GM18502 (cell line): Measurements from ENCODE around the gene ENTHD1.
"Not testable (repeated sequence)": the region's sequence is repeated elsewhere in the genome, so short reads cannot be mapped to it uniquely, and the experiment has no call there.

Experiments used
- ATAC-seq: cut with Tn5 transposase; IDR thresholded peaks from one replicate; pipeline ENCODE4 v1.9.1; 2021; ENCODE audit warnings: mild to moderate bottlenecking; ENCODE audit not compliant: unreplicated experiment, poor library complexity

ENTHD1 gene

DNA sequence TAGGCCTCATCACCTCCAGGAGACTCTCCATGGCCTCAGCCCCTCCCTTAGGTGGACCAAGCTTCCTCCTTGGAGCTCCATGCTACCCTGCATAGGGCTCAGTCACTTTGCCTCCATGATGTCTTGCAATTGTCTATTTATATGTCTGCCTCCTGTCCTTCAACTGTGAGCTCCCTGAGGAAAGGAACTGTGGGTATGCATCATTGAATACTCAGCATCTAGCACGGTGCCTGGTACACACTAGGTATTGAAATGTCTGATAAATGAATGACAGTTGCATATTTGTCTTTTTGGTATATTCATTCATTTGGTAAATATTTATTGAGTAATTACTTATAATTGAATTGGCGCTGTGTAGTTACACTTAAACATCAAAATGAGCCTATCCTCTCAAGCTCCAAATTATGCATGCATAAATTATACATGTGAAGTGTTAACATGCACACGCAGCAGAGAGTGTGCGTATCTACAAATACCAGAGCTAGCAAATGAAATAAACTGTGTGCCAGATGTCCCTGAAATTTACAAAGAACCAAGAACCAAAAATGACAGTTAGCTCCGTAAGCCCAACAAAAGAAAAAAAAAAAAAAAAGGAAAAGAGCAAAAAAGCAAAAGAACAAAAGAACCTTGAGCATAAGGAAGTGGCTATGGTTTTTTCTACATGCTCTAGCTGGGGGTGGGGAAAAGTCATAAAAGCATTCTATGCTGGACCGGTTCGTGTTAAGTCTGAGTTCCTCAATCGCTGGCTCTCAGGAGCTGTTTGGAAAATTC lies 32.5 kb upstream of the ENTHD1 start:
- ATAC-seq = no peak

DNA sequence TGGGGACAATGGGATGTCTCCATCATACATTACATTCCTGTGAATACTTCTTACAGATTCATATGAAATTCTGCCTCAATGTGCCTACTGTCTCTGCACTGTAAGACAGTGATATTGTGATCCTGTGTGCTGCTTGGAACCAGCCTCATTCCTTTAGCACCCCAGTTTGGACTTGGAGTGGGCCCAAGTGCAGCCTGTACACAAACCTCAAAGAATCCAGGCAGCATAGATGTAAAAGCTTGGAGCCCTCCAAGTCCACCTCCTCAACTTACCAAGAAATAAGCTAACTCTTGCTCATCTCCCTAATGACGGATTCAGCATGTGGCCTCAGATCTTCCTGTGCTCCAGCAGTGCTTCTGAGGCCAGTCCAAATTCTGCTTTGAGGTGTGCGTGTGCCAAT lies 31.7 kb upstream of the ENTHD1 start:
- no peak for ATAC-seq

DNA sequence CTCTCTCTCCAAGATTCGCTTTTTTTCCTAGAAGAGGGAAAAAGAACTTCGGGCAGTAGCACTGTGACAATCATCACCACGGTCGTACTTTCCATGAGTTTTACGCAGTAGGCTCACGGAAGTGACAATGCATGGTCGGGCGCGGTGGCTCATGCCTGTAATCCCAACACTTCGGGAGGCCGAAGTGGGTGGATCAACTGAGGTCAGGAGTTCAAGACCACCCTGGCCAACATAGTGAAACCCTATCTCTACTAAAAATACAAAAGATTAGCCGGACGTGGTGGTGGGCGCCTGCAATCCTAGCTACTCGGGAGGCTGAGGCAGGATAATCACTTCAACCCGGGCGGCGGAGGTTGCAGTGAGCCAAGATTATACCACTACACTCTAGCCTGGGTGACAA lies 30.7 kb upstream of the ENTHD1 start:
- no peak for ATAC-seq

DNA sequence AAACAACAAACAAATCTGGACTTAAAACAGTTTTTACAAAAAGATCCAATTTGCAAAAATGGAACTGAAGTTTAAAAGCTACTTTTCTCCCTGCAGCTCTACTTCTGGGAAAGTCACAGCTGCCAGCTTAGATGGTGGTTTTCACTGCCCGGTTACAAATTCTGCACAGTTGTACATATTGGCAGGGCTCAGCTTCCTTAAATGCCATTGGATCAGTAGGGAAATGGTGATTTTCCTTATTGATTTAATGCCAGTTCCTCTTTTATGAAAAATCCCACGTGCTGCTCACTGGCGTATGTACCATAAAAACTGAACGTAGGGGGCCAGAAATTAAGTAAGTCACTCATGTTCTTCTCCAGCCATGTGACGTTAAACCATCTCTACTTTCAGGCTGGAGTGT lies 30.1 kb upstream of the ENTHD1 start:
- ATAC-seq = no peak

DNA sequence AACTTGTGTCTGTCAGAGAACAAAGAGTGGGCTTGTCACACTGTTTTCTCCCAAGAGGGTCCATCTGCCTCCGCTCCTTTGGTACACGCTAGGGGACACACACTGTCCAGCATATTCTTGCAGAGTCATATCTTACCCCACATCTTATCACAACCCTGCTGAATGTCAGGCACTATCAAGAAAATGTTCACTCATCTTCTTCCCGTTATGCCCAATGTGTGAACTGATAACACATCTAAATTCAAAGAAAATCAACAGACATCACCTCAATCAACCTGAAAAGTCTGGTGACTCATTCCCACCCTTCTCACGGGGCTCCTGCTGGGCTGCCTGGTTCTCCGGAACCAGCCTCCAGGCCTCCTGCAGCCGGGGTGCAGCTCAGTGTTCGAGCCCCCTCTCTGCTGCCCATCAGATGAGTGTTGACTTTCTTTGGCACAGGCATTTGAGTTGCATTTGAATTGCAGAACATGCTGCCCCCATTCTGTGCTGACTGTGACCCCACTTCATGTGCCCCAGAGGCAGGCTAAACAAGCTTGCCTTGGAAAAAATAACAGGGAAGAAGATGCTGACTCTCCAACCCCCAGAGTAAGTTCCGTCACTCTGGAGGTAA lies 26.7 kb upstream of the ENTHD1 start:
- ATAC-seq = no peak

DNA sequence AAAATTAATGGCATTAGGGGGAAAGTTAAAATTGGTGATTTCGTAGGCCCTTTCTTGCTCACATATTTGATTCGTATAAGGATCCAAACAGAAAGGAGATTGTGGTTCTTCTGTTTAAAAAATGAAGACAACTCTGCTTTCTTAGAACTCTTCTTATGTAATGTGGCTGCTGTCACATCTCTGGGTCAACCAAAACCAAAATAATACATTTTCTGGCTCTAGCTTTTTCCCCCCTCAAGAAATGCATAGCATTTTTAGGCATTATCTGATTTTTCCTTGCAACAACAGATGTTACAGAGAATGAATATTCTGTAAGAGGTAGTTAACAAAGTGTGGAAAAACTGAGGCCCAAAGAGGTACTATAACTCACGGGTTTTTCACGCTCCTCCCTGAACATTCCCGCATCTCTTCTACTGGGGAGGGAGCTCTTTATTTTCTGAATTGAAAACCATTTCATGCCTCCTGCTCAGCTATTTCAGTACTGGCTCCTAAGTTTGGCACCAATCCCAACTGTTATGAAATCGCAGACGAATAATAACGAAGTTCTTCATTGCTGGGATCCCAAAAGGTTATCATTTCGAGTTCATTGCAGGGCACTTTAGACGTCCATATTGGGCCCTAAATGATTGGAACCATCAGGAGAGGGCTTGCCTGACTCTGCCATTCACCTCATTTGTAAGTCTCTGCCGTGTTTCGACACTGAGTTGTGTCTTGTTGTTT lies 24.4 kb upstream of the ENTHD1 start:
- ATAC-seq = no peak

DNA sequence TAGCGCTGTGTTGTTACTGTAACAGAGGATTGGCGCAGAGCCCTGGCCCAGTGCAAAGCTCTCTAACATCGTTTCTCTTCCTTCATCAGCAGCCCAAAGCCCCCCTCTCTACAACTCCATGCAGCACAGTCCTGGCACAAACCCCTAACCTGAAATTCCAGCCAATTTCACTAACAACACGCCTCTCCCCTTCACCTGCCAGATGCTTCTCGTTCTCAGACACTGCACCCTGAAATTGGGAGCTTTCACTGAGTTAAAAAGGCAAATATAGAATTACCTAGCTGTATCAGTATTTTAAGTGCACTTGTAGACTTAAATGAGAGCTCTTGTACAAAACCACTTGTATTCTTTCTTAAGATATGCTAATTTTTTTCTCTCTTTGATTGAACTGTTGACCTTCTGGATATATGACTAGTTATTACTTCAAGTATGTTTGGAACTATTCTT lies 23.7 kb upstream of the ENTHD1 start:
- no peak for ATAC-seq

DNA sequence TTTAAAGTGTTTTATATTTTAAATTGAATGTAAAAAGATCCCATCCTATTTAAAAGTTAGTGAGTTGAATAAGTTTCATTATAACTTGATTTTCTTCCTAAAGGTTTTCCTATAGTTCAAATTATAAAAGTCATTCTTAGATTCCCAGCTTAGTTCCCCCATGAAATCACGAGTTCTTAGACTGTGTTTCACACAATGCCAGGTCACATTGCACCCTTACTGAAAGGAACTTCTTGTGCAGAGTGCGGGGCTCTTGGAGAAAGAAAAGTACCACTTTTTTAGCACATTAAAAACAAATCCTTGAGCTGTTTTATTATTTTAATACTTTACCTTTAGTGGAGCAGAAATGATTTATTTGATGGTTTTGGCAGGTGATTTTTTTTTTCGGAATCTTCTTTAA lies 22.9 kb upstream of the ENTHD1 start:
- ATAC-seq = no peak

DNA sequence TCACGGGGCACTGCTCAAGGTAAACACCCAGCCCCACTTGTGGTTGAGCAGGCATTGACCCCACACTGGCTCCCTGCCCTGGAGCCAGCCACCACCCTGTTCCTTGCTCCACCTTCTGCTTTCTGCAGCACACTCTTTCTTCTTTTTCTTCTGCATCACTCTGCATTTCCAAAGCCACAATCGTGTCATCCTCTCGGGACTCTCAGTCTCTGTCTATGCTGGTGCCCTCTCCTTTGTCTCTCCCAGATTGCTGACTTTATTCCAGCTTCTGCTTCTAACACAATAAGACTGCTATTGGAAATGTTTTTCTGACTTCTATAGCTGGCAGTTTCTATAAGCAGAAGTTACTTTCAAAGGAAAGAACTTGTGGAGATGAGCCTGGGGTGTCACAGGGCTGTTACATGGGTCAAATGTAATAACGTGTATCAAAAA lies 21.8 kb upstream of the ENTHD1 start:
- ATAC-seq = no peak

DNA sequence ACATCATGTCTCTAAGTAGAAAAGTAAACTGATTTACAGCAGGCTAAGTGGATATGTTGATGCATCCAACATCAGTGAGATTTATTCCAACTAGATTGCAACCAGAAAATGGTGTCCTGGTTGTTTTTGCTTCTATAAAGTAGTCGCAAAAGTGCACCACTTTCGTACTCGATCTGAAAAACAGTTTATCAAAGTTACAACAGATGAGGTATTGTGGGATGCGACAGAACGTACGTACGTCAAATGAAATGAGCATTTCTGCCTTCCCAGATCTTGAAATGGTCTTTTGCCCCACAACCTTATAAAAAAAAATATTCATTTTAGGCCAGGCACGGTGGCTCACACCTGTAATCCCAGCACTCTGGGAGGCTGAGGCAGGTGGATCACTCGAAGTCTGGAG lies 21.0 kb upstream of the ENTHD1 start:
- no peak for ATAC-seq

DNA sequence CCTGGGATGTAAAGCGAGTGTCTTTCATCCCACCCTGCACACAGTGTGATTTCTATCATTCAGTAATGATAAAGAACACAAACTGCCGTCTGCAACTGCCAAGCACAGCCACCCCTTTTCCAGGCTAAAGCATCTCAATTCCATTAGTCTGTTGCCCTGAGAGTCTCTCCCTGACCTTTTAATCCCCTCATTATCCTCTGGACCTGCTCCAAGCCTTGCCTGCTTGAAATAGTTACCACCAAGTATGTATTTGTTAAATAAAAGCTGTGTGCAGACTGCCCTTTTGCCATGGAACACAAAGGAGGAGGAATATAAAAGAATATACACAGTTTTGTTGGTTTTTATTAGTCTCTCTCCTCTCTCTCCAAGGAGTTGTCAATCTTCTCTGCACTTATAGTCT lies 20.3 kb upstream of the ENTHD1 start:
- no peak for ATAC-seq

DNA sequence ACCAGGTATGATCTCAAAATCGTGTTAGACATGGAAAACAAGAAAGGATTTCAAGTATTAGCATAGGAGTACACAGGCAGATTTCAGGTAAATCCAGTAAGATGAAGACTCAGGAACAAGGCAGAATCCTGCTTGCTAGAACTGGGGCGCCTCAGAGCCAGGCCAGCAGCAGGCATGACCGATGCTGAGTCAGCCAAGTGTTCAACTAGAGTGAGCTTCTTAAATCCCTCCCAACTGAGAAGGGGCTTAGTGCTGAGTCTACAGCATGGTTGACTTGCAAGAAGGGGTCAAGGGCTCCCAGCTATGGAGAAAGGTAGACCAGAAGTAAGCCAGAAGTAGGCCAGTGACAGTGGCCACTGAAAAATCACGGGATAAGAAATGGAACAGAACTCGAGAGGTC lies 19.8 kb upstream of the ENTHD1 start:
- ATAC-seq = no peak

DNA sequence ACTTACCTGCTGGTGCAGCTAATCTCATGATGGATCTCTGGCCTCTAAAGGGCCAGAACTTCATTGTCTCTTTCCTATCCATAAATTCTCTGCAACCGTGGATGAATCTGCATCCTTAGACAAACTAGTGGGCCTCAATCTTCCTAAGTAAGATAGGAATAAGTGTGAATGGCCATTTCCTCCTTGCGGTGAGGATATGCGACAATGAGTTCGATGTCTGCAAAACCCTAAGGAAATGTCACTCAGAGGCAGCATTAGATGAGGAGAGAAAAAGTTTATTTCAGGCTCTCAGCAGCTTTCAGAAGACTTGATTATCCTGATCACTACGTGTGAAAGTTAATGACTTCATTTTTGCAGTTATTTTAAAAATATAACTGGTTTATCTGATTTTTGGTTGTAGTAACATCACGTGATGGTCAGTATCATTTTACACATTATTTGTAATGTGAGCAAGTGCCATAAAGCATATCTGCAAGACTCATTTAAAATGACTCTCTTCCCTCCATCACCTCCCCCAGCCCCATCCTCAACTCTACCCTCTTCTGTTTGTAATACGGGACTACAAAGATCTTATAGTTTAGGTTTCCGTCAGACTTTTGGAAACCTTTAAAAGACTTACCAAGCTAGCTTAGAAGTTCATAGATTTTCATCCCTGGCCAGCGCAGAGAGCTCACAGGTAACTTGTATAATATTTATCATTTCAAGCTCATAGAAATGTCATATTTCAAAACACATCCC lies 17.5 kb upstream of the ENTHD1 start:
- ATAC-seq = no peak

DNA sequence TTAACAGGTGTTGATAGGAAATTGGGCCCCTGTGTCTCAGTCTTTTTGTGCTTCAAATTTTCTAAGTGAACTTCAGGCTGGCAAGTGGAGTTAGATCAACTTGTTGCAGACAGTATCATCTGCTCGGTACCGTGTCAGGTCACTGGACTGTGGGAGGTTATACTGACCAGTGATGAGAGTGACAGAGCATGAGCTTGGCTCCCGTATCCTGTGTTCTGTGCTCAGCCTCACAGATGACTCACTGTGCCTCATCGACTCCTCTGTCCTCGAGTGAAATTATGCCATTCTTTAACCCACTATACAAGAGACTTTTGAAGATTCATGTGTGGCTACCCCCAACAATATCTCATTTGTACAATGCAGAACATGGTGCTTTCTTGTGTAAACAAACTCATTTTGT lies 15.2 kb upstream of the ENTHD1 start:
- ATAC-seq = no peak

DNA sequence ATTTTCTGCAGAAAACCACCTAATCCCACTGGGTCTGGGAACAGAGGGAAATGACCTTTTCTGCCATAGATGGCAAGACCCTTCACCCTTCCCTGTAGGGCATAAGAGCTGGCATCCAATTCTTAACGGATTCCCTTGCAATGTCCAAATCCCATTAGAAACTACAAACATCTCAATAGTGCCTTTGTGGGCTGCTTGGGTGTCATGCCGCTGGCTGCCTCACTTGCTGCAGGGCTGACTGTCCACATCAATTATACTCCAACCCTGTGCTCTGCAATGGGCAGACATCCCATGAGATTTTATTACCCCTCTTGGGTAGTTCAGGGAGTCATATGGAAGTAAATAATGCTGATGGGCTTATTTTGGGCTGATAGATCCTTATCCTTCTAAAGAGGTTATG lies 14.6 kb upstream of the ENTHD1 start:
- no peak for ATAC-seq

DNA sequence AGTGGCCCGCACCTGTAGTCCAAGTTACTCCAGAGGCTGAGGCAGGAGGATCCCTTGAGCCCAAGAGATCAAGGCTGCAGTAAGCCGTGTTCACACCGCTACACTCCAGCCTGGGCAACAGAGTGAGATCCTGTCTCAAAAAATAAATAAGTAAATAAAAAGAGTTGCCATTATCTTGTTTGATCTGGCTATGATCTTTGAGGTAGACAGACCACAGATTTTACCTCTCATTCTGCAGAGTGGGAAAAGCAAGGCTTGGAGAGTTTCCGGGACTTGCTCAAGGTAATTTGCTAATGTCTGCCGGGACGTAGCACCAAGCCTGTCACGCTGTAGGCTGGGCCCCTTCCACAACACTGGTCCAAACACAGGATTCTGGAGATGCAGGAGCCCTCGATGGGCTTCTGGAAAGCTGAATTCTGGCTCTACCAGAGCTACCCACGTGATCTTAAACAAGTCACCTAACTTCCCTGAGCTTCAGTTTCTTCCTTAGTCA lies 14.1 kb upstream of the ENTHD1 start:
- ATAC-seq = no peak

DNA sequence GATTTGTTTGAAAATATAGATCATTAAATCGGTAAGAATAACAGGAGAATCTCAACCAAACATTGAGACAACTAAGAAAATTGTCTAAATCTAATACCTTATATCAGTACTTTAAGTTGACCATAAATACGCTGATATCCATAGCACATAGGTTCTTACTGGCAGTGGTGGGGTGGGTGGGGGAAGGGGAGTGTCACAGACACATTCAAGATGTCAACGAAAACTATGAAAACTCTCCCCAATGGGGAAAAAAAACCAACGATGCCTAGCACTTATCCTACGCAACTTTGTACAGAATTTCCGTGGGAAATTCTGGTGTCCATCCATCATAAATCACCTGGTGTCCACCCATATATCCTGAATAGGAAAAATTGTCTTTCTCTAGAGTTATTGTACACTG lies 13.5 kb upstream of the ENTHD1 start:
- ATAC-seq = no peak

DNA sequence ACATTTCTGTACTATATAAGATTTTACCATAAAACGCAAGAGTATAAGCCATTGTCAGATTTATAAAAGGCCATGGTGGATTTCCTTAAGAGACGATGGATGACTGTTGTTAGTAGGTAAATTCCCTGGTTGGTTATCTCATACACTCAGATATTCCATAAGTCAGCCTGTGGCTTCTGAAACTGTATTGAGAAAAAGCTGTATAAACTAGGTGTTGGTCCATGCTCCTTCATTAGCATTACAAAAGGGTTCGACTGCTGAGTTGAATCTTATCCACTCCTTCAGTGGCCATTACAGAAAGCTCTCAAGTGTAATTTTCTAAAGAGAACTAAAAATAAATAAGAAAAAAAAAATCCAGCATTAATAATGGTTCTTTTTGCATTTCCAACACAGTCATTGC lies 12.6 kb upstream of the ENTHD1 start:
- ATAC-seq = no peak

DNA sequence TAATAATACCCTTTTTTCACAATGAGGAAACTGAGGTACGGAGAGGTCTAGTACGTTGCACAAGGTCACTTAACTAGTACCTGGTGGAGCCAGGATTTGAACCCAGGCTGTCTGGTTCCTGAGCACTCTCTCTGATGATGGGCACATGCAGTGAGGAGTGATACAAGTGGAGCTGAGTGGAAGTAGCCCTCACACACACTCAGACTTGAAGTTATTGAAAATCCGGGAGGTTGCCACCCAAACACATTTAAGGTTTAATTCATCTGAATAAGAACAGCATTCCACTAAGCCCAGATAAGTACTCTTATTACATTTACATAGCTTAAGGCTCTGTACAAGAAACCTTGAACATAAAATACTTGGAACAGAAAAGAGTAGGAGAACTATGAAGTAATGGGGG lies 12.1 kb upstream of the ENTHD1 start:
- no peak for ATAC-seq

DNA sequence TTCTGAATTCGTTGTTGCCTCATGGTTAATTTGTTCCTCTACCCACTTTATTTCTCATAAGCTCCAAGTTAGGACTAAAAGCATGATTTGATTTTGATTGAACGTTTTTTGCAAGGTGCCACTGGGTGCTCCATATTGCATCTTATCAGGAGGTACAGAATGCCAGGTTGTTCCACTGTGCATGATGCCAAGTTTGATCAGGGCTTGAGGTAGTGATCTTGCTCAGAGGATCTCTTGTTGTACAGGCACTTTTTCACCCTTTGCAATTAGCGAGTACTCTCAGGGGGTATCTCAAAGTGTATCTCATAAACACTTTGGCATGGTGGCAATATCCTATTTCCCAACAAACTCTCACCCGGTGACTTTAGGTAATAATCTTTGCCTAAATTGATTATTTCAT lies 11.3 kb upstream of the ENTHD1 start:
- ATAC-seq = no peak

DNA sequence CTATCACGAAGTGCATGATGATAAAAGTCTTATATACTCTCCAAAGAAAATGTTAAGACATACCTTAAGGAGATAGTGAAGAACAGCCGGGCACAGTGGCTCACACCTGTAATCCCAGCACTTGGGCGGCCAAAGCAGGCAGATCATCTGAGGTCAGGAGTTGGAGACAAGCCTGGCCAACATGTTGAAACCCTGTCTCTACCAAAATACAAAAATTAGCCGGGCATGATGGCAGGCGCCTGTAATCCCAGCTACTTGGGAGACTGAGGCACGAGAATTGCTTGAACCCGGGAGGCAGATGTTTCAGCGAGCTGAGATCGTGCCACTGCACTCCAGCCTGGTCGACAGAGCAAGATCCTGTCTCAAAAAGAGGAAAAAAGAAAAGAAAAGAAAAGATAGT lies 10.5 kb upstream of the ENTHD1 start:
- ATAC-seq = not testable (repeated sequence)
